Esophagus muscularis mucosa (tissue), 3 donors: Measurements from ENCODE around the gene SAA1.

ENCODE experiments used
- POLR2A ChIP-seq: fragments of 450-650 bp; IDR thresholded peaks from one replicate; pipeline ENCODE4 v1.6.1; 2017; ENCODE audit warnings: antibody characterized with exemption, moderate library complexity, mild to moderate bottlenecking, low read depth
- TF ChIP-seq, protein P1 (sequence below), 3 experiments: fragments of 200-600 bp in 2 of 3; fragments of 450-650 bp in 1 of 3; sonication (generic) in 2 of 3; IDR thresholded peaks; one replicate each; pipeline ENCODE4 v1.5.1; 2017 to 2019; ENCODE audit warnings: antibody characterized with exemption in 3 of 3, mild to moderate bottlenecking in 2 of 3, moderate library complexity in 1 of 3

DNA sequence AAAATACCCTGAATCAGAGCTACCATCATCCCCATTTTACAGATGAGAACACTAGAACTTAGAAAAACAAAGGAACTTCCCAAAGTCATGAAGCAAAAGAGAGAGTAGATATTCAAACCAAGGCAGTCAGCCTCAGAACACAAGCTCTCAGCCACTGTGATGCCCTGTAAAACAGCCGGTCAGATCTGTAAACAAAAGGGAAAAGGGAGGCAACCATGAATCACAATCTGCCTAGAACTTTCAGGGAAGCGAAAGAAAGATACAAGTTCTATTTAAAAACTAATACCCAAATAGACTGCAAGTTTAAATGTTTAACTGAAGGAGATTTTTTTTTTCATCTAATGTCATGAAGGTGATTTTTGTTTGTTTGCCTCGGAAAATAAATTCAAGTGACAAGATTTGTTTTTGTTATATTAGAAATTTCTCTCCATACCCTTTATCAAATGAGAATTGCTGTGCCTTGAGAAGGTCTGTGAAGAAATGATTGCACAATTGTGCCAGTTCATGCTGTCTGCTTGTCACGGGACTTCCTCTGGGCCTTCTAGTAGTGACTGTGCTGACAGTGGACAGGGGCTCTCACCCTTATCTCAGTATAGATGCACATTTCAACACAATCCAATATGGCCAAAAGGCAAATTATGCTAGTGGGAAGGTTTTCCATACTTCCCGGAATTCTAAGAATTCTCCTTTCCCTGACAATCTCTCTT lies 11.7 kb downstream of the SAA1 start:
- TF ChIP-seq, protein P1, sequence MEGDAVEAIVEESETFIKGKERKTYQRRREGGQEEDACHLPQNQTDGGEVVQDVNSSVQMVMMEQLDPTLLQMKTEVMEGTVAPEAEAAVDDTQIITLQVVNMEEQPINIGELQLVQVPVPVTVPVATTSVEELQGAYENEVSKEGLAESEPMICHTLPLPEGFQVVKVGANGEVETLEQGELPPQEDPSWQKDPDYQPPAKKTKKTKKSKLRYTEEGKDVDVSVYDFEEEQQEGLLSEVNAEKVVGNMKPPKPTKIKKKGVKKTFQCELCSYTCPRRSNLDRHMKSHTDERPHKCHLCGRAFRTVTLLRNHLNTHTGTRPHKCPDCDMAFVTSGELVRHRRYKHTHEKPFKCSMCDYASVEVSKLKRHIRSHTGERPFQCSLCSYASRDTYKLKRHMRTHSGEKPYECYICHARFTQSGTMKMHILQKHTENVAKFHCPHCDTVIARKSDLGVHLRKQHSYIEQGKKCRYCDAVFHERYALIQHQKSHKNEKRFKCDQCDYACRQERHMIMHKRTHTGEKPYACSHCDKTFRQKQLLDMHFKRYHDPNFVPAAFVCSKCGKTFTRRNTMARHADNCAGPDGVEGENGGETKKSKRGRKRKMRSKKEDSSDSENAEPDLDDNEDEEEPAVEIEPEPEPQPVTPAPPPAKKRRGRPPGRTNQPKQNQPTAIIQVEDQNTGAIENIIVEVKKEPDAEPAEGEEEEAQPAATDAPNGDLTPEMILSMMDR (IDR thresholded peaks at IDR 0.05): no peak
- TF ChIP-seq POLR2A: no peak
